OCI-LY7 (cell line): ENCODE measurements around the gene BFSP2. TPM values are rescaled to one million over a fixed set of nuclear protein-coding genes. Genes with fewer than 3 reads are reported as not detected.

ENCODE experiments used
- BruUV-seq: library from RNA; stranded (reverse); fragments of 400-500 nt; replicated peaks from 2 replicates; lab custom pipeline; 2021; lab: Mats Ljungman, UMichigan
- CTCF ChIA-PET: fragments of 300-600 bp; sonication (Branson Sonifier 250); formaldehyde crosslinking; loops from one replicate; lab custom pipeline; 2022; ENCODE audit warnings: antibody characterized with exemption; ENCODE audit not compliant: unreplicated experiment; lab: Charles Lee
- POLR2A ChIA-PET: fragments of 300-600 bp; sonication (Branson Sonifier 250); formaldehyde crosslinking; loops from one replicate; lab custom pipeline; 2022; ENCODE audit warnings: antibody characterized with exemption; lab: Charles Lee
- DNase-seq: peaks from one replicate; pipeline ENCODE4 v3.0.0-alpha.2; 2015; ENCODE audit warnings: low spot score
- H2AFZ ChIP-seq: fragments of 200-600 bp; sonication (generic), shearing (Covaris generic); 2 replicates; pipeline ENCODE4 v1.6.1; 2014; ENCODE audit warnings: mild to moderate bottlenecking, antibody characterized with exemption, low read length, moderate library complexity
- H3K27ac ChIP-seq: fragments of 200-600 bp; sonication (generic); 2 replicates; pipeline ENCODE4 v1.5.1; 2014; ENCODE audit warnings: mixed run types, low read depth, mild to moderate bottlenecking, moderate library complexity, low read length, inconsistent platforms; ENCODE audit not compliant: poor library complexity, severe bottlenecking
- H3K36me3 ChIP-seq: fragments of 200-600 bp; sonication (generic); 2 replicates; pipeline ENCODE4 v1.6.1; 2014; ENCODE audit warnings: mild to moderate bottlenecking, antibody characterized with exemption, low read length, moderate library complexity, mixed read lengths; ENCODE audit not compliant: insufficient read depth
- H3K4me1 ChIP-seq: fragments of 200-600 bp; sonication (generic); 2 replicates; pipeline ENCODE4 v1.5.1; 2014; ENCODE audit warnings: mild to moderate bottlenecking, low read length; ENCODE audit not compliant: insufficient read depth, poor library complexity, severe bottlenecking
- H3K4me2 ChIP-seq: fragments of 200-600 bp; sonication (generic); 2 replicates; pipeline ENCODE4 v1.6.1; 2014; ENCODE audit warnings: mild to moderate bottlenecking, low read length
- H3K4me3 ChIP-seq: fragments of 200-600 bp; sonication (generic); 2 replicates; pipeline ENCODE4 v1.5.1; 2014; ENCODE audit warnings: mild to moderate bottlenecking, low read depth, low read length; ENCODE audit not compliant: poor library complexity, severe bottlenecking
- H3K79me2 ChIP-seq: fragments of 200-600 bp; sonication (generic); 2 replicates; pipeline ENCODE4 v1.6.1; 2016; ENCODE audit warnings: low read depth, mild to moderate bottlenecking, low read length, moderate library complexity, mixed read lengths; ENCODE audit not compliant: insufficient read depth
- H3K9me2 ChIP-seq: fragments of 200-600 bp; sonication (generic); 2 replicates; pipeline ENCODE4 v1.6.1; 2016; ENCODE audit warnings: mild to moderate bottlenecking, low read length, mixed read lengths; ENCODE audit not compliant: insufficient read depth
- H3K9me3 ChIP-seq: fragments of 200-600 bp; sonication (generic); 2 replicates; pipeline ENCODE4 v1.6.1; 2014; ENCODE audit warnings: mild to moderate bottlenecking, mixed run types, low read length, mixed read lengths
- H4K20me1 ChIP-seq: fragments of 200-600 bp; sonication (generic); 2 replicates; pipeline ENCODE4 v1.6.1; 2014; ENCODE audit warnings: mild to moderate bottlenecking, antibody characterized with exemption, low read length, moderate library complexity, mixed read lengths; ENCODE audit not compliant: insufficient read depth
- EZH2phosphoT487 ChIP-seq: fragments of 200-600 bp; sonication (generic); IDR thresholded peaks from 2 replicates; pipeline ENCODE4 v1.6.1; 2018; ENCODE audit warnings: low read depth, borderline replicate concordance, mild to moderate bottlenecking, mixed run types, antibody characterized with exemption, low read length, moderate library complexity, mixed read lengths
- intact Hi-C: fragments of 100-400 bp; cut with micrococcal nuclease; formaldehyde crosslinking; loops from one replicate; pipeline ENCODE4 v1.10.0; 2022; ENCODE audit not compliant: unreplicated experiment
- total RNA-seq, 2 experiments: library from RNA; depleted of rRNA in 1 of 2; stranded (reverse); fragments of >200 nt in 1 of 2; shearing (Covaris generic) in 1 of 2; gene quantifications; 2 replicates each; pipeline ENCODE4 v1.2.3, GENCODE V29; 2014 to 2022
- TF ChIP-seq, protein P1 (sequence below): fragments of 200-600 bp; sonication (generic); conservative IDR thresholded peaks from 2 replicates; pipeline ENCODE4 v1.5.1; 2014; ENCODE audit warnings: mild to moderate bottlenecking, antibody characterized with exemption, low read length, moderate library complexity, mixed read lengths

BFSP2 gene
- total RNA-seq, 2 experiments from 2014 or later: 11.7 to 25.1 TPM

DNA sequence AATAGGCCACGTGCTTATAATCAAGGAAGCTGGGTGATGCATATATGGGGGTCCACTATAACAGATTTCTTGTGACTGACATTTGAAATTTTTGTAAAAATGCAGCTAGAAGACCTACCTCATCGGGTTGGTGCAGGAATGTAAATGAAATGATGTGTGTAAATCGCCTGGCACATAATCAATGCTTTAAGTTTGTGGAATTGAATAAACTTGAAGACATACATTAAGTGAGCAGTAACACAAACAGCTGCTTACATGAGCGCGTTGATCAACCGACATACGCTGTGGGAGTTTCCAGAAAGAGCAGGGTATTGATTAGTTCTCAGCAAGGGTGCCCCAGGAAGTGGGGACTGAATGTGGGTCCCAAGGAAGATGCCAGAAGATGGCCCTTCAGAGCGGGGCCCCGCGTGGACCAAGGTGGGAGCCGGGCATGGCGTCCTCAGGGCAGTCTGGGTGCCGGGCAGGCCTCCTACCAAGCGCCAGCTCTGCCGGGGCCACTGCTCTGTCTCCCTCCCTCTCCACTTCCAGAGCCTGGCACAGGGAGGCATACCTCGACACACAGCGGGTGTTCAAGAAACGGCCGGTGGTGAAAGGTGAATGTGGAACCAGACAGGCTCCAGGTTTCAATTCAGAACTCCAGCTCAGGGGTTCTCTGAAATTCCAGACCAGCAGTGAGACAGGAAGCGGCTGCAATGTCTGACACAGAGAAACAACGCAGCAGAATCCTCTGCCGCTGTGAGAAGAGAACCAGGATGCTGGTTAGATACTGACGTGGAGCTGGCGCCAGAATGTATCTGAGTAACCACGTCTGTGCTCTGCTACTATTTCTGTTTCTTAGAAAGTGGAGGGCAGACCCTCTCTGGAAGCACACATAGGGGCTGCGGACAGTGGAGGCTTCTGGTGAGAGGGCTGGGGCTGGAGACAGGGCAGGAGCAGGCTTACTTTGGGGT is 12.6 kb downstream of the BFSP2 start:
- H3K4me2 ChIP-seq: no peak overlapping the region
- no peaks in the 10 kb centered on the region for H3K9me3 ChIP-seq
- H3K9me2 ChIP-seq: no peaks in the 10 kb centered on the region
- ChIA-PET POLR2A (no interaction called here), CTCF (no interaction called here)
- H3K79me2 ChIP-seq: no peaks in the 10 kb centered on the region
- no peaks in the 10 kb centered on the region for H3K4me1 ChIP-seq
- no peaks in the 10 kb centered on the region for H4K20me1 ChIP-seq
- no peak overlapping the region for H2AFZ ChIP-seq
- no peak for DNase-seq
- TF ChIP-seq EZH2phosphoT487: no peak
- TF ChIP-seq, protein P1, sequence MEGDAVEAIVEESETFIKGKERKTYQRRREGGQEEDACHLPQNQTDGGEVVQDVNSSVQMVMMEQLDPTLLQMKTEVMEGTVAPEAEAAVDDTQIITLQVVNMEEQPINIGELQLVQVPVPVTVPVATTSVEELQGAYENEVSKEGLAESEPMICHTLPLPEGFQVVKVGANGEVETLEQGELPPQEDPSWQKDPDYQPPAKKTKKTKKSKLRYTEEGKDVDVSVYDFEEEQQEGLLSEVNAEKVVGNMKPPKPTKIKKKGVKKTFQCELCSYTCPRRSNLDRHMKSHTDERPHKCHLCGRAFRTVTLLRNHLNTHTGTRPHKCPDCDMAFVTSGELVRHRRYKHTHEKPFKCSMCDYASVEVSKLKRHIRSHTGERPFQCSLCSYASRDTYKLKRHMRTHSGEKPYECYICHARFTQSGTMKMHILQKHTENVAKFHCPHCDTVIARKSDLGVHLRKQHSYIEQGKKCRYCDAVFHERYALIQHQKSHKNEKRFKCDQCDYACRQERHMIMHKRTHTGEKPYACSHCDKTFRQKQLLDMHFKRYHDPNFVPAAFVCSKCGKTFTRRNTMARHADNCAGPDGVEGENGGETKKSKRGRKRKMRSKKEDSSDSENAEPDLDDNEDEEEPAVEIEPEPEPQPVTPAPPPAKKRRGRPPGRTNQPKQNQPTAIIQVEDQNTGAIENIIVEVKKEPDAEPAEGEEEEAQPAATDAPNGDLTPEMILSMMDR: no peak
- intact Hi-C loops: no loop called here
- H3K4me3 ChIP-seq: no peak overlapping the region
- no peaks in the 10 kb centered on the region for H3K36me3 ChIP-seq
- no TSS peak for BruUV-seq
- no peak overlapping the region for H3K27ac ChIP-seq

DNA sequence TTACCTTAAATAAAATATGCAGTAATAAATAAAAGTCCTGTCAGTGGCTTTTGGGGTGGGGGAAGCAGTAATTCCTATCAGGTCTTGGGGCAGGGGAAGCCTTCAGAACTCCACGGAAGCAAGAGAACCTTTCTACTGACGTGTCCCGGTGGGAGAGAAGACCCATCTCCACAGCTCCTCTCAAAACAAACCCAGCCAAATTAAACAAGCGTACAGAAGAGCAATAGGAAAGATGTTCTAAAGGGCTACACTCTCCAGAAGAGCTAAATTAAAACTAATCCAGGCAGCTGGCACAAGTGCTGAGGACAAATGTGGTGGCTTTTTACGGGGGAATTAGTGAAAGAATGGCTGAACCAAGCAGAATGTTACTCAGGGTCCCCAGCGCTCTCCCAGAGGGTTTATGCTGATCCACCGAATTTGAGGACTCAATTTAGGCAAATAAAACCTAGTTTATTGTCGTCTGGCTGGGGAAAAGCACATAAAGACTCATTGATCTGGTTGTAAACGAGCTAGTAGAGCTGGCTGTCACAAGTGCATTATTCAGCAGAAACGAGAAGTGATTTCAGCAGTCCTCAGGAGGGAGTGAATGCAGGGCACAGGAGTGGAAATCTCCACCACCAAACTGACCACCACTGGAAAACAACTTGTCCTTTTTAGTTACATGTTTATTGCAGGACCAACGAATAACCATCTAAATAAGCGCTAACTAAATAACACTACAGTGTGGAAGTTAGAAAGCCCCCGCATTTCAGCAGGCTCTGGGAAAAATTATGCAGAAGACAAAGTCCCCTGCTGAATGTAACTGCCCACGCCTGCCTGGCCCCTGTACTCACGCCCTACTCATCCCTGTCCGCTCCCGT is 13.5 kb downstream of the BFSP2 start:
- no peaks in the 10 kb centered on the region for H3K9me3 ChIP-seq
- H3K9me2 ChIP-seq: no peaks in the 10 kb centered on the region
- intact Hi-C loops: no loop called here
- TF ChIP-seq, protein P1: no peak
- no peak for TF ChIP-seq EZH2phosphoT487
- H3K4me3 ChIP-seq: no peak overlapping the region
- BruUV-seq: no TSS peak
- H3K4me2 ChIP-seq: no peak overlapping the region
- DNase-seq: no peak
- H3K4me1 ChIP-seq: no peaks in the 10 kb centered on the region
- H3K36me3 ChIP-seq: no peaks in the 10 kb centered on the region
- H2AFZ ChIP-seq: no peak overlapping the region
- ChIA-PET CTCF (no interaction called here), POLR2A (no interaction called here)
- H3K27ac ChIP-seq: no peak overlapping the region
- no peaks in the 10 kb centered on the region for H3K79me2 ChIP-seq
- no peaks in the 10 kb centered on the region for H4K20me1 ChIP-seq
